ENCODE results near the gene HS3ST2.

Gene HS3ST2

GRCh38 chr16:22843856-22844255 lies 29.9 kb downstream of the HS3ST2 start:
- no peak overlapping the region for H3K27ac Mint-ChIP-seq
- no peaks in the 10 kb centered on the region for H3K4me1 Mint-ChIP-seq (ENCODE audit: low read depth)
- no peak overlapping the region for H3K4me3 Mint-ChIP-seq
- DNase-seq: no peak
- peaks cover 33% of the 10 kb centered on the region for H3K27me3 Mint-ChIP-seq
- no peaks in the 10 kb centered on the region for H3K36me3 Mint-ChIP-seq (ENCODE audit: low read depth)
- H3K9me3 Mint-ChIP-seq: no peaks in the 10 kb centered on the region

GRCh38 chr16:22844416-22844815 lies 30.5 kb downstream of the HS3ST2 start:
- Mint-ChIP-seq H3K4me1 (ENCODE audit: low read depth) (no peaks in the 10 kb centered on the region), H3K4me3 (no peak overlapping the region), H3K36me3 (ENCODE audit: low read depth) (no peaks in the 10 kb centered on the region), H3K27ac (no peak overlapping the region), H3K27me3 (peaks cover 37% of the 10 kb centered on the region), H3K9me3 (no peaks in the 10 kb centered on the region)
- no peak for DNase-seq

- no peak overlapping the region for H3K4me3 Mint-ChIP-seq
- no peaks in the 10 kb centered on the region for H3K9me3 Mint-ChIP-seq
- DNase-seq: no peak
- H3K36me3 Mint-ChIP-seq (ENCODE audit: low read depth): no peaks in the 10 kb centered on the region
- H3K4me1 Mint-ChIP-seq (ENCODE audit: low read depth): no peaks in the 10 kb centered on the region
- H3K27me3 Mint-ChIP-seq: peaks cover 43% of the 10 kb centered on the region
- no peak overlapping the region for H3K27ac Mint-ChIP-seq
Observed at GRCh38 chr16:22847100-22847499, 33.1 kb downstream of the HS3ST2 start.

- Mint-ChIP-seq H3K9me3 (no peaks in the 10 kb centered on the region), H3K4me3 (no peak overlapping the region), H3K4me1 (ENCODE audit: low read depth) (no peaks in the 10 kb centered on the region), H3K27ac (no peak overlapping the region), H3K36me3 (ENCODE audit: low read depth) (no peaks in the 10 kb centered on the region), H3K27me3 (peaks cover 41% of the 10 kb centered on the region)
- DNase-seq: no peak
Observed at GRCh38 chr16:22847690-22848089, 33.7 kb downstream of the HS3ST2 start.

GRCh38 chr16:22848451-22848850 lies 34.5 kb downstream of the HS3ST2 start:
- no peaks in the 10 kb centered on the region for H3K9me3 Mint-ChIP-seq
- no peak overlapping the region for H3K4me3 Mint-ChIP-seq
- H3K27me3 Mint-ChIP-seq: peaks cover 34% of the 10 kb centered on the region
- H3K4me1 Mint-ChIP-seq (ENCODE audit: low read depth): no peaks in the 10 kb centered on the region
- H3K36me3 Mint-ChIP-seq (ENCODE audit: low read depth): no peaks in the 10 kb centered on the region
- no peak overlapping the region for H3K27ac Mint-ChIP-seq
- DNase-seq: no peak

- Mint-ChIP-seq H3K4me3 (no peak overlapping the region), H3K27ac (no peak overlapping the region), H3K27me3 (peaks cover 24% of the 10 kb centered on the region), H3K36me3 (ENCODE audit: low read depth) (no peaks in the 10 kb centered on the region), H3K4me1 (ENCODE audit: low read depth) (no peaks in the 10 kb centered on the region), H3K9me3 (no peaks in the 10 kb centered on the region)
- no peak for DNase-seq
Observed at GRCh38 chr16:22849517-22849916, 35.6 kb downstream of the HS3ST2 start.

GRCh38 chr16:22855231-22855630 lies 41.3 kb downstream of the HS3ST2 start:
- Mint-ChIP-seq H3K4me3 (no peak overlapping the region), H3K36me3 (ENCODE audit: low read depth) (no peaks in the 10 kb centered on the region), H3K9me3 (no peaks in the 10 kb centered on the region), H3K27ac (no peak overlapping the region), H3K27me3 (peaks cover 9% of the 10 kb centered on the region), H3K4me1 (ENCODE audit: low read depth) (no peaks in the 10 kb centered on the region)
- no peak for DNase-seq

GRCh38 chr16:22857296-22858025 lies 43.5 kb downstream of the HS3ST2 start:
- no peak for DNase-seq
- H3K4me3 Mint-ChIP-seq: no peak overlapping the region
- no peaks in the 10 kb centered on the region for H3K9me3 Mint-ChIP-seq
- no peaks in the 10 kb centered on the region for H3K4me1 Mint-ChIP-seq (ENCODE audit: low read depth)
- peaks cover 19% of the 10 kb centered on the region for H3K27me3 Mint-ChIP-seq
- H3K27ac Mint-ChIP-seq: no peak overlapping the region
- no peaks in the 10 kb centered on the region for H3K36me3 Mint-ChIP-seq (ENCODE audit: low read depth)

- Mint-ChIP-seq H3K4me3 (no peak overlapping the region), H3K27me3 (peaks cover 38% of the 10 kb centered on the region), H3K27ac (no peak overlapping the region), H3K36me3 (ENCODE audit: low read depth) (no peaks in the 10 kb centered on the region), H3K9me3 (no peaks in the 10 kb centered on the region), H3K4me1 (ENCODE audit: low read depth) (no peaks in the 10 kb centered on the region)
- DNase-seq: no peak
Observed at GRCh38 chr16:22859925-22860324, 46.0 kb downstream of the HS3ST2 start.

- Mint-ChIP-seq H3K4me1 (ENCODE audit: low read depth) (no peaks in the 10 kb centered on the region), H3K27me3 (peaks cover 38% of the 10 kb centered on the region), H3K27ac (no peak overlapping the region), H3K9me3 (no peaks in the 10 kb centered on the region), H3K4me3 (no peak overlapping the region), H3K36me3 (ENCODE audit: low read depth) (no peaks in the 10 kb centered on the region)
- no peak for DNase-seq
Observed at GRCh38 chr16:22861580-22861979, 47.6 kb downstream of the HS3ST2 start.

- peaks cover 38% of the 10 kb centered on the region for H3K27me3 Mint-ChIP-seq
- no peak for DNase-seq
Observed at GRCh38 chr16:22862046-22862445, 48.1 kb downstream of the HS3ST2 start.

GRCh38 chr16:22864375-22864774 lies 50.4 kb downstream of the HS3ST2 start:
- no peaks in the 10 kb centered on the region for H3K36me3 Mint-ChIP-seq (ENCODE audit: low read depth)
- no peak for DNase-seq
- H3K27me3 Mint-ChIP-seq: peaks cover 38% of the 10 kb centered on the region
- no peaks in the 10 kb centered on the region for H3K4me1 Mint-ChIP-seq (ENCODE audit: low read depth)
- H3K9me3 Mint-ChIP-seq: no peaks in the 10 kb centered on the region
- no peak overlapping the region for H3K4me3 Mint-ChIP-seq
- no peak overlapping the region for H3K27ac Mint-ChIP-seq

More at GRCh38 chr16:22862046-22862445, 48.1 kb downstream of the HS3ST2 start:
- no peaks in the 10 kb centered on the region for H3K4me1 Mint-ChIP-seq (ENCODE audit: low read depth)
- H3K9me3 Mint-ChIP-seq: no peaks in the 10 kb centered on the region
- no peak overlapping the region for H3K27ac Mint-ChIP-seq
- H3K36me3 Mint-ChIP-seq (ENCODE audit: low read depth): no peaks in the 10 kb centered on the region
- H3K4me3 Mint-ChIP-seq: no peak overlapping the region

- Mint-ChIP-seq H3K4me3 (no peak overlapping the region), H3K27me3 (peaks cover 8% of the 10 kb centered on the region)
Observed at GRCh38 chr16:22868593-22869224, 54.7 kb downstream of the HS3ST2 start.

GRCh38 chr16:22871861-22872260 lies 57.9 kb downstream of the HS3ST2 start:
- no peaks in the 10 kb centered on the region for H3K36me3 Mint-ChIP-seq (ENCODE audit: low read depth)
- H3K4me3 Mint-ChIP-seq: no peak overlapping the region
- DNase-seq: no peak
- H3K9me3 Mint-ChIP-seq: no peaks in the 10 kb centered on the region
- no peaks in the 10 kb centered on the region for H3K4me1 Mint-ChIP-seq (ENCODE audit: low read depth)
- H3K27me3 Mint-ChIP-seq: peaks cover 7% of the 10 kb centered on the region
- H3K27ac Mint-ChIP-seq: no peak overlapping the region

More at GRCh38 chr16:22868593-22869224, 54.7 kb downstream of the HS3ST2 start:
- Mint-ChIP-seq H3K4me1 (ENCODE audit: low read depth) (no peaks in the 10 kb centered on the region), H3K9me3 (no peaks in the 10 kb centered on the region), H3K27ac (no peak overlapping the region), H3K36me3 (ENCODE audit: low read depth) (no peaks in the 10 kb centered on the region)
- no peak for DNase-seq

GRCh38 chr16:22874394-22874793 lies 60.4 kb downstream of the HS3ST2 start:
- H3K27ac Mint-ChIP-seq: no peak overlapping the region
- peaks cover 21% of the 10 kb centered on the region for H3K27me3 Mint-ChIP-seq
- H3K4me1 Mint-ChIP-seq (ENCODE audit: low read depth): no peaks in the 10 kb centered on the region
- no peaks in the 10 kb centered on the region for H3K36me3 Mint-ChIP-seq (ENCODE audit: low read depth)
- no peak for DNase-seq
- H3K9me3 Mint-ChIP-seq: no peaks in the 10 kb centered on the region
- H3K4me3 Mint-ChIP-seq: no peak overlapping the region

Measured in activated T-cell treated with anti-CD3 and anti-CD28 coated beads, Interleukin-2, amount 50 U/mL, for 24 hours (primary cell).